ENCODE data around the gene NDUFB1.

Gene NDUFB1

GRCh38 chr14:92093320-92093719, 28.2 kb downstream of the NDUFB1 start:
- DNase-seq, result no peak

- no peak for DNase-seq
These were observed 33.0 kb downstream of the NDUFB1 start for GRCh38 chr14:92088494-92088893.

- DNase-seq, result no peak
These were observed 47.0 kb downstream of the NDUFB1 start for GRCh38 chr14:92074555-92074954.
